CD14-positive monocyte (primary cell): ENCODE results near the gene DCC. TPM values are rescaled to one million over a fixed set of nuclear protein-coding genes. Genes with fewer than 3 reads are reported as not detected.

Experiments used
- DNase-seq, 3 donors: peaks; one replicate each; pipeline ENCODE4 v3.0.0-alpha.2; 2011 to 2022
- H2AFZ ChIP-seq: 2 replicates; pipeline ENCODE4 v1.6.0; 2012; ENCODE audit warnings: mild to moderate bottlenecking, low read depth, low read length, inconsistent platforms; ENCODE audit not compliant: insufficient read depth, poor library complexity, severe bottlenecking
- H3K27ac ChIP-seq, 2 donors: 1 replicate in 1 of 2; 2 replicates in 1 of 2; pipeline ENCODE4 v1.5.1; 2012 to 2013; ENCODE audit warnings: low read length in 2 of 2, control low read depth in 1 of 2, inconsistent platforms in 1 of 2, low read depth in 1 of 2, mild to moderate bottlenecking in 1 of 2
- H3K27me3 ChIP-seq, 2 donors: one replicate each; pipeline versions ENCODE4 v1.6.0 to v1.6.1; 2011 to 2013; ENCODE audit warnings: low read length in 2 of 2; ENCODE audit not compliant: control insufficient read depth in 2 of 2, insufficient read depth in 2 of 2
- H3K36me3 ChIP-seq, 2 donors: replicated peaks in 1 of 2; 1 replicate in 1 of 2; 2 replicates in 1 of 2; pipeline versions ENCODE4 v1.5.1 to v1.6.1; 2012 to 2013; ENCODE audit warnings: low read length in 2 of 2, control low read depth in 1 of 2, inconsistent platforms in 1 of 2, mild to moderate bottlenecking in 1 of 2; ENCODE audit not compliant: insufficient read depth in 2 of 2, control insufficient read depth in 1 of 2
- H3K4me1 ChIP-seq, 2 donors: 1 replicate in 1 of 2; 2 replicates in 1 of 2; pipeline versions ENCODE4 v1.5.1 to v1.6.1; 2012 to 2013; ENCODE audit warnings: low read length in 2 of 2, control low read depth in 1 of 2, inconsistent platforms in 1 of 2, mild to moderate bottlenecking in 1 of 2, moderate library complexity in 1 of 2; ENCODE audit not compliant: insufficient read depth in 2 of 2, control insufficient read depth in 1 of 2
- H3K4me2 ChIP-seq: replicated peaks from 2 replicates; pipeline ENCODE3; 2012; ENCODE audit warnings: low read length, moderate library complexity, mild to moderate bottlenecking; ENCODE audit not compliant: poor library complexity, severe bottlenecking; ENCODE audit errors: extremely low read depth
- H3K4me3 ChIP-seq, 3 experiments: fragments of 200-600 bp in 1 of 3; sonication (generic) in 1 of 3; replicated peaks in 1 of 3; 1 replicate in 2 of 3; 2 replicates in 1 of 3; pipeline ENCODE4 v1.5.1; 2011 to 2013; ENCODE audit warnings: low read length in 3 of 3, mild to moderate bottlenecking in 3 of 3, control low read depth in 2 of 3, low read depth in 2 of 3, inconsistent platforms in 1 of 3, moderate library complexity in 1 of 3
- H3K79me2 ChIP-seq: 2 replicates; pipeline ENCODE4 v1.6.0; 2012; ENCODE audit warnings: mild to moderate bottlenecking, control low read depth, inconsistent platforms, low read length, moderate library complexity; ENCODE audit not compliant: insufficient read depth
- H3K9ac ChIP-seq: 2 replicates; pipeline ENCODE4 v1.6.0; 2017; ENCODE audit warnings: low read length, mild to moderate bottlenecking; ENCODE audit not compliant: insufficient read depth, poor library complexity, severe bottlenecking
- H3K9me3 ChIP-seq, 2 donors: replicated peaks in 1 of 2; 1 replicate in 1 of 2; 2 replicates in 1 of 2; pipeline versions ENCODE4 v1.5.1 to v1.6.1; 2012 to 2013; ENCODE audit warnings: low read length in 2 of 2, control low read depth in 1 of 2; ENCODE audit not compliant: control insufficient read depth in 1 of 2, insufficient read depth in 1 of 2
- H4K20me1 ChIP-seq: 2 replicates; pipeline ENCODE4 v1.6.0; 2012; ENCODE audit warnings: mild to moderate bottlenecking, low read length, control low read depth, moderate library complexity; ENCODE audit not compliant: insufficient read depth
- H3K27ac Mint-ChIP-seq, 7 donors: one replicate each; pipeline ENCODE4 v1.8.0; 2020; ENCODE audit warnings: mild to moderate bottlenecking in 7 of 7, mixed read lengths in 7 of 7, moderate library complexity in 6 of 7, inconsistent platforms in 2 of 7
- H3K27me3 Mint-ChIP-seq, 3 donors: one replicate each; pipeline ENCODE4 v1.8.0; 2021 to 2022; ENCODE audit warnings: low read depth in 3 of 3, mild to moderate bottlenecking in 3 of 3, mixed read lengths in 3 of 3, moderate library complexity in 3 of 3, inconsistent platforms in 1 of 3
- H3K36me3 Mint-ChIP-seq, 2 donors: one replicate each; pipeline ENCODE4 v1.8.0; 2020; ENCODE audit warnings: mixed read lengths in 2 of 2, inconsistent platforms in 1 of 2, mild to moderate bottlenecking in 1 of 2
- H3K4me1 Mint-ChIP-seq: one replicate; pipeline ENCODE4 v1.8.0; 2020; ENCODE audit warnings: mild to moderate bottlenecking, mixed read lengths
- H3K4me3 Mint-ChIP-seq, 2 donors: one replicate each; pipeline ENCODE4 v1.8.0; 2020; ENCODE audit warnings: mild to moderate bottlenecking in 2 of 2, mixed read lengths in 2 of 2, moderate library complexity in 1 of 2
- H3K9me3 Mint-ChIP-seq, 7 donors: one replicate each; pipeline ENCODE4 v1.8.0; 2020 to 2022; ENCODE audit warnings: mixed read lengths in 7 of 7, mild to moderate bottlenecking in 6 of 7, moderate library complexity in 6 of 7, inconsistent platforms in 2 of 7
- CTCF ChIP-seq: fragments of 200-600 bp; IDR thresholded peaks from one replicate; pipeline ENCODE4 v1.8.0; 2022; ENCODE audit warnings: antibody characterized with exemption, mild to moderate bottlenecking
- WGBS: methylation state at CpG from one replicate; pipeline ENCODE4 v1.1.5; 2013; ENCODE audit warnings: missing lambda C conversion rate; ENCODE audit not compliant: insufficient coverage; 5-methylcytosine and 5-hydroxymethylcytosine counted together
- intact Hi-C, 2 donors: fragments of 100-400 bp; cut with micrococcal nuclease; formaldehyde crosslinking; loops; one replicate each; pipeline versions ENCODE4 v1.15.0 to v1.15.1; 2023
- polyA plus RNA-seq, 3 donors: library from polyadenylated mRNA; depleted of rRNA in 1 of 3; unstranded in 2 of 3; stranded (reverse) in 1 of 3; fragments of 300-500 nt in 2 of 3; fragments of >200 nt in 1 of 3; fragmentation: Illumina TruSeq in 2 of 3; gene quantifications; 1 replicate in 2 of 3; 2 replicates in 1 of 3; pipeline ENCODE4 v1.2.3, GENCODE V29; 2012 to 2021

Gene DCC
- polyA plus RNA-seq, 3 donors: not detected

DNA sequence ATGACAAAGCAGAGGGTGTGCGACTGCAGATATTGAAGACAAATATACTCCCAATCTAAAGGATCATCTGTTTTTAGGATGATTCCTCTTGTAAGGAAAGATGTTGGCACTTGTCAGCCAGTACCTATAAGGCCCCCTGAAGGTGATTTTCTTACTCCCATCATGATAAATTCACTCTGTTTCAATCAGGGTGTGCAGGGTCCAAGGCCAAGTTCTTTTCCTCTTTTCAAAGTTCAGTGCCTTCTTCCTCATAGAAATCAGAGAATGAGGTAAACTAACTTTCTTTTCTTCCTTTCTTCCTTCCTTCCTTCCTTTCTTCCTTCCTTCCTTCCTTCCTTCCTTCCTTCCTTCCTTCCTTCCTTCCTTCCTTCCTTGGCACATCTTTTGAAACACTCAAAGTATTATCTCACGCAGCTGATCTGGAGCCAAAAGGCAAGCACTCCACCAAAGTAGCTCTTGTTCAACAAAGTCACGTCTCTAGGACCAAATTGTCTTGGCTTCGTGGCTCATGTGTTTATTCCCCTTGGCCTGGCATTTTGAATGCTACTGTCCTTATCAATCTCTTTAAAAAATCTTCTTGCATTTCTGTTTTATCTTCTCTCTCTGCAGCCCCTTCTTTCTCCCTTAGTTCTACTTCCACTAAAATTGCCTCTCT lies 87.7 kb downstream of the DCC start:
- H4K20me1 ChIP-seq: no peaks in the 10 kb centered on the region
- no peak overlapping the region for H3K9ac ChIP-seq
- DNase-seq: no peak
- H3K9me3 Mint-ChIP-seq: peaks cover 0 to 8% (median 3%) of the 10 kb centered on the region in 7 donors
- intact Hi-C loops: no loop called here
- H3K27ac Mint-ChIP-seq: peak overlapping the region in 1 of 7 donors; percentile 20
- no peaks in the 10 kb centered on the region for H3K27me3 ChIP-seq
- no peaks in the 10 kb centered on the region for H3K9me3 ChIP-seq
- H3K4me3 Mint-ChIP-seq: no peak overlapping the region
- no peaks in the 10 kb centered on the region for H3K4me1 ChIP-seq
- TF ChIP-seq CTCF: no peak
- H3K4me2 ChIP-seq: no peak overlapping the region
- H3K4me3 ChIP-seq: no peak overlapping the region
- H3K79me2 ChIP-seq: no peaks in the 10 kb centered on the region
- no peak overlapping the region for H3K27ac ChIP-seq
- no peak overlapping the region for H2AFZ ChIP-seq
- no peaks in the 10 kb centered on the region for H3K4me1 Mint-ChIP-seq
- no peaks in the 10 kb centered on the region for H3K36me3 ChIP-seq
- H3K27me3 Mint-ChIP-seq: no peaks in the 10 kb centered on the region
- 85% methylated on average over 3 of the region's 4 CpGs for WGBS
- H3K36me3 Mint-ChIP-seq: no peaks in the 10 kb centered on the region

- Histone ChIP-seq H4K20me1 (no peaks in the 10 kb centered on the region), H3K79me2 (no peaks in the 10 kb centered on the region), H3K36me3 (no peaks in the 10 kb centered on the region), H3K9me3 (no peaks in the 10 kb centered on the region), H3K4me3 (no peak overlapping the region), H3K9ac (no peak overlapping the region), H3K4me2 (no peak overlapping the region), H3K4me1 (no peaks in the 10 kb centered on the region), H2AFZ (no peak overlapping the region), H3K27ac (no peak overlapping the region), H3K27me3 (no peaks in the 10 kb centered on the region)
- DNase-seq: no peak
- Mint-ChIP-seq H3K4me1 (no peaks in the 10 kb centered on the region), H3K9me3 (peaks cover 0 to 12% (median 3%) of the 10 kb centered on the region in 7 donors), H3K27me3 (peaks cover 0 to 2% (median 0%) of the 10 kb centered on the region in 3 donors), H3K36me3 (no peaks in the 10 kb centered on the region), H3K4me3 (no peak overlapping the region), H3K27ac (no peak overlapping the region)
- TF ChIP-seq CTCF: no peak
- WGBS: 68% methylated on average over 5 of the region's 5 CpGs
- intact Hi-C loops: no loop called here
Measured at GRCh38 chr18:52431683-52432082, 91.7 kb downstream of the DCC start.
